IPS-20b (cell line): ENCODE measurements around the gene CST1.
"Not testable (repeated sequence)": the region's sequence is repeated elsewhere in the genome, so short reads cannot be mapped to it uniquely, and the experiment has no call there.

Source experiments
- H3K27ac ChIP-seq: one replicate; pipeline ENCODE4 v1.5.1; 2013; ENCODE audit warnings: low read length
- H3K27me3 ChIP-seq: 2 replicates; pipeline ENCODE4 v1.6.1; 2013; ENCODE audit warnings: mild to moderate bottlenecking, low read length, inconsistent platforms; ENCODE audit not compliant: insufficient read depth
- H3K36me3 ChIP-seq: 2 replicates; pipeline ENCODE4 v1.6.1; 2013; ENCODE audit warnings: low read depth, mild to moderate bottlenecking, inconsistent platforms, low read length, moderate library complexity; ENCODE audit not compliant: insufficient read depth
- H3K4me1 ChIP-seq: 2 replicates; pipeline ENCODE4 v1.6.1; 2013; ENCODE audit warnings: mild to moderate bottlenecking, control low read depth, inconsistent platforms, low read length, moderate library complexity; ENCODE audit not compliant: insufficient read depth
- H3K4me3 ChIP-seq: 2 replicates; pipeline ENCODE4 v1.5.1; 2013; ENCODE audit warnings: mild to moderate bottlenecking, low read length, inconsistent platforms
- H3K9ac ChIP-seq: 2 replicates; pipeline ENCODE4 v1.6.1; 2013; ENCODE audit warnings: low read depth, mild to moderate bottlenecking, inconsistent platforms, low read length, moderate library complexity
- H3K9me3 ChIP-seq: 2 replicates; pipeline ENCODE4 v1.6.1; 2013; ENCODE audit warnings: mild to moderate bottlenecking, low read depth, low read length, inconsistent platforms; ENCODE audit not compliant: insufficient read depth

The CST1 gene

GRCh38 chr20:23753589-23753988, 2.9 kb upstream of the CST1 start:
- no peaks in the 10 kb centered on the region for H3K36me3 ChIP-seq
- peaks cover 68% of the 10 kb centered on the region for H3K27me3 ChIP-seq
- no peak overlapping the region for H3K9ac ChIP-seq
- peaks cover 4% of the 10 kb centered on the region; the same call in 1 of the 2 replicates for H3K4me1 ChIP-seq
- no peaks in the 10 kb centered on the region for H3K9me3 ChIP-seq
- H3K4me3 ChIP-seq: no peak overlapping the region
- no peak overlapping the region for H3K27ac ChIP-seq

GRCh38 chr20:23753194-23753548, 2.4 kb upstream of the CST1 start:
- Histone ChIP-seq H3K4me3 (no peak overlapping the region), H3K27me3 (peaks cover 65% of the 10 kb centered on the region), H3K27ac (no peak overlapping the region), H3K36me3 (no peaks in the 10 kb centered on the region), H3K9ac (no peak overlapping the region), H3K4me1 (peaks cover 4% of the 10 kb centered on the region; the same call in 1 of the 2 replicates), H3K9me3 (no peaks in the 10 kb centered on the region)

GRCh38 chr20:23752481-23753193, 1.9 kb upstream of the CST1 start:
- Histone ChIP-seq H3K4me1 (peaks cover 4% of the 10 kb centered on the region; the same call in 1 of the 2 replicates), H3K36me3 (no peaks in the 10 kb centered on the region), H3K27ac (no peak overlapping the region), H3K9me3 (no peaks in the 10 kb centered on the region), H3K4me3 (no peak overlapping the region), H3K9ac (no peak overlapping the region), H3K27me3 (peaks cover 59% of the 10 kb centered on the region)

- Histone ChIP-seq H3K4me3 (no peak overlapping the region), H3K9ac (no peak overlapping the region), H3K27ac (no peak overlapping the region), H3K27me3 (peaks cover 53% of the 10 kb centered on the region), H3K36me3 (no peaks in the 10 kb centered on the region), H3K9me3 (no peaks in the 10 kb centered on the region), H3K4me1 (peaks cover 4% of the 10 kb centered on the region; the same call in 1 of the 2 replicates)
Observed at GRCh38 chr20:23752019-23752418, 1.3 kb upstream of the CST1 start.

GRCh38 chr20:23749746-23750145, 989 bp downstream of the CST1 start:
- Histone ChIP-seq H3K27ac (no peak overlapping the region), H3K9ac (no peak overlapping the region), H3K36me3 (no peaks in the 10 kb centered on the region), H3K4me3 (no peak overlapping the region), H3K27me3 (peaks cover 30% of the 10 kb centered on the region), H3K9me3 (no peaks in the 10 kb centered on the region), H3K4me1 (no peaks in the 10 kb centered on the region)

- not testable (repeated sequence) for H3K27ac ChIP-seq
- H3K27me3 ChIP-seq: peaks cover 23% of the 10 kb centered on the region
Observed at GRCh38 chr20:23748975-23749374, 1.8 kb downstream of the CST1 start.

GRCh38 chr20:23747551-23747950, 3.2 kb downstream of the CST1 start:
- H3K9me3 ChIP-seq, H3K4me3 ChIP-seq, H3K27ac ChIP-seq, H3K4me1 ChIP-seq, H3K36me3 ChIP-seq, H3K27me3 ChIP-seq, H3K9ac ChIP-seq: not testable (repeated sequence)

More at GRCh38 chr20:23748975-23749374, 1.8 kb downstream of the CST1 start:
- not testable (repeated sequence) for H3K4me3 ChIP-seq, H3K9ac ChIP-seq, H3K36me3 ChIP-seq, H3K4me1 ChIP-seq, H3K9me3 ChIP-seq

- H3K27me3 ChIP-seq, H3K36me3 ChIP-seq, H3K9me3 ChIP-seq, H3K27ac ChIP-seq, H3K4me1 ChIP-seq, H3K9ac ChIP-seq, H3K4me3 ChIP-seq: not testable (repeated sequence)
Observed at GRCh38 chr20:23747092-23747491, 3.6 kb downstream of the CST1 start.

GRCh38 chr20:23746321-23746720, 4.4 kb downstream of the CST1 start:
- no peak overlapping the region for H3K4me3 ChIP-seq
- H3K9ac ChIP-seq: no peak overlapping the region
- no peaks in the 10 kb centered on the region for H3K9me3 ChIP-seq
- H3K27me3 ChIP-seq: no peaks in the 10 kb centered on the region; the same call in 1 of the 2 replicates
- no peaks in the 10 kb centered on the region for H3K4me1 ChIP-seq
- no peaks in the 10 kb centered on the region for H3K36me3 ChIP-seq
- no peak overlapping the region for H3K27ac ChIP-seq

GRCh38 chr20:23745247-23745646, 5.5 kb downstream of the CST1 start:
- Histone ChIP-seq H3K36me3 (no peaks in the 10 kb centered on the region), H3K9me3 (no peaks in the 10 kb centered on the region), H3K27me3 (no peaks in the 10 kb centered on the region; the same call in 1 of the 2 replicates), H3K4me1 (no peaks in the 10 kb centered on the region), H3K9ac (no peak overlapping the region), H3K4me3 (no peak overlapping the region), H3K27ac (no peak overlapping the region)

GRCh38 chr20:23744817-23745216, 5.9 kb downstream of the CST1 start:
- no peak overlapping the region; the same call in 1 of the 2 replicates for H3K9ac ChIP-seq
- no peaks in the 10 kb centered on the region for H3K9me3 ChIP-seq

GRCh38 chr20:23735391-23735790, 15.3 kb downstream of the CST1 start:
- H3K4me1 ChIP-seq: not testable (repeated sequence)

More at GRCh38 chr20:23744817-23745216, 5.9 kb downstream of the CST1 start:
- H3K27me3 ChIP-seq: no peaks in the 10 kb centered on the region; the same call in 1 of the 2 replicates
- H3K4me1 ChIP-seq: no peaks in the 10 kb centered on the region
- no peak overlapping the region for H3K4me3 ChIP-seq
- no peaks in the 10 kb centered on the region for H3K36me3 ChIP-seq
- no peak overlapping the region for H3K27ac ChIP-seq

More at GRCh38 chr20:23735391-23735790, 15.3 kb downstream of the CST1 start:
- not testable (repeated sequence) for H3K9me3 ChIP-seq, H3K9ac ChIP-seq, H3K36me3 ChIP-seq, H3K27me3 ChIP-seq, H3K27ac ChIP-seq, H3K4me3 ChIP-seq
